ENCODE measurements around the gene DDX59.
A peak's percentile ranks its signal among the peaks of the same experiment; 100 is the strongest.

Gene DDX59

DNA sequence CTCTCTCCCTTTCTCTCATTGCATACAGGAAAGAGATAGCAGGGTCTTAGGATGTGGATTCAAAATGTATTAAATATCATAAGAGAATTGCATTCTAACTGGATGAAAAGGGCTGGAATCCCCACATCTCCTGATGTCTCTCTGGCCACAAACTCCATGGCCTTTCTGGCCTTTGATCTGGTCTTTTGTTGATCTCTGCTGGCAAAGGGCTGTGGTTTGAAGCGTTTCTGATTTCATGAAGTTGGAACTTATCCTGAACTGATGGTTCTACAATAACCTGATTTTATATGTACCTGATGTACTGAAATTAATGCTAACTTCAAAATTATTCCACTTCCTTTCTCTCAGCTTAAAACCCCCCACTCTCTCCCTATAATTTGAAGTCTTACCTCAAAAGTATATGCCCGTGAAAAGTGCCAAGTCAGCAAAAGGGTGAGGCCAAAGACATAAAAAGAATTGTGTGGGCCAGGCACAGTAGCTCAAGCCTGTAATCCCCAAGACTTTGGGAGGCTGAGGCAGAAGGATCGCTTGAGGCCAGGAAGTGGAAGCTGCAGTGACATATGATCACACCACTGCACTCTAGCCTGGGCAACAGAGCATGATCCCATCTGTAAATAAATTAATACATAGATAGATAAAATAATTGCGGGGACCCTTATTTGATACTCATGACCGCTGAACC lies 42.7 kb downstream of the DDX59 start:
- H3K4me3 ChIP-seq (ENCODE audit: control insufficient read depth, low read depth, low read length) = no peak overlapping the region
- no peak for DNase-seq (ENCODE audit: low read depth)
- TF ChIP-seq, protein P1, sequence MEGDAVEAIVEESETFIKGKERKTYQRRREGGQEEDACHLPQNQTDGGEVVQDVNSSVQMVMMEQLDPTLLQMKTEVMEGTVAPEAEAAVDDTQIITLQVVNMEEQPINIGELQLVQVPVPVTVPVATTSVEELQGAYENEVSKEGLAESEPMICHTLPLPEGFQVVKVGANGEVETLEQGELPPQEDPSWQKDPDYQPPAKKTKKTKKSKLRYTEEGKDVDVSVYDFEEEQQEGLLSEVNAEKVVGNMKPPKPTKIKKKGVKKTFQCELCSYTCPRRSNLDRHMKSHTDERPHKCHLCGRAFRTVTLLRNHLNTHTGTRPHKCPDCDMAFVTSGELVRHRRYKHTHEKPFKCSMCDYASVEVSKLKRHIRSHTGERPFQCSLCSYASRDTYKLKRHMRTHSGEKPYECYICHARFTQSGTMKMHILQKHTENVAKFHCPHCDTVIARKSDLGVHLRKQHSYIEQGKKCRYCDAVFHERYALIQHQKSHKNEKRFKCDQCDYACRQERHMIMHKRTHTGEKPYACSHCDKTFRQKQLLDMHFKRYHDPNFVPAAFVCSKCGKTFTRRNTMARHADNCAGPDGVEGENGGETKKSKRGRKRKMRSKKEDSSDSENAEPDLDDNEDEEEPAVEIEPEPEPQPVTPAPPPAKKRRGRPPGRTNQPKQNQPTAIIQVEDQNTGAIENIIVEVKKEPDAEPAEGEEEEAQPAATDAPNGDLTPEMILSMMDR (conservative IDR thresholded peaks at IDR 0.05; ENCODE audit: control insufficient read depth, insufficient read depth, low read depth, low read length) = no peak

DNA sequence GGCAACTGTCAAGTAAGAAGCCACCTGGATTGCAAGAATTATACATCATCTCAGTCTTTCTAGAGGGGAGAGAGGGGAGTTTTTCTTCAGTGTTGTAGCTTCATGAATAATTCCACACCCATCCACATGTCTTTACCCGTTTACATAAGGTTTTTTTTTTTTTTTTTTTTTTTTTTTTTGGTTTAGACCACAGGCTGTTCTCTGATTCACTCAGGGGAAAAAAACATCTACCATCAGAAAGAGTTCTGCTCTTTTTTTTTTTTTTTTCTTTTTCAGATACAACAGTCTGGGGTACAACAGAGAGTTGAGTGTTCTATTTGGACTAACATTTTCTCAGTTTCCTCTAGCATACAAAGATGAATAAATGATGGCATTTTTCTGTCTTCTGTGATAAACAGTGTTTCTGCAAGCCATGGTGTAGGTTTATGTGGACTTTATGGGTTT lies 44.3 kb downstream of the DDX59 start:
- peak; percentile 46 for DNase-seq (ENCODE audit: low read depth)
- H3K4me3 ChIP-seq (ENCODE audit: control insufficient read depth, low read depth, low read length) = no peak overlapping the region

DNA sequence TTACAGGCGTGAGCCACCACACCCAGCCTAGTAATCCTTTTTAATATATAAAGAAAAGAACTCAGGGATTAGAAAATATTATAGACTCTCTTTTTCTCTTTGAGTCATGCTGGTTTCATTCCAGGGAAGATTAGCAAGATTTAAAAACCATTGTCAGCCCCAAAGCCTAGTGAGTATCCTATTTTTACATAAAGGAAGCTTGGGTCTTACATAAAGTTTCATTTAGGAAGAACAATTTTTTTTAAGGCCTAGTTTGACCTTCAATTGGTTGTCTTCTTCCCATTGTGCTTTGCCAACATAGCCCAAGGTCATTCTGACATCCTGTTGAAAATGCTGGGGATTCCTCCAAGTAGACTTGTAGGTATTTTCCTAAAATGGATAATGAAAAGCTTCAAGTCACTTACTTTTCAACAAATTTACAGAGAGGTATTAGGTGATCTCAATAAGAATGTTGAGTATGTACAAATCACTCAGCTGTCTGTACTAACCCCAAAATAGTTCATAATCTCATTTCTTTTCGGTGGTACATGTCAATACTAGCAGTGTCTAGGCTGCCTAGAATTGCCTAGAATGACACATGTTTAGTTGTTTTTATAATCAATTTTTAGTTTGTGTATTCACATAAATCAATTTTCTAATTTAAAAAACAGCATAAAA lies 44.9 kb downstream of the DDX59 start:
- H3K4me3 ChIP-seq (ENCODE audit: control insufficient read depth, low read depth, low read length) = no peak overlapping the region
- TF ChIP-seq, protein P1 (conservative IDR thresholded peaks at IDR 0.05; ENCODE audit: control insufficient read depth, insufficient read depth, low read depth, low read length) = no peak
- DNase-seq (ENCODE audit: low read depth) = no peak

More for the DNA sequence above, 44.3 kb downstream of the DDX59 start:
- TF ChIP-seq, protein P1 (conservative IDR thresholded peaks at IDR 0.05; ENCODE audit: control insufficient read depth, insufficient read depth, low read depth, low read length) = no peak

DNA sequence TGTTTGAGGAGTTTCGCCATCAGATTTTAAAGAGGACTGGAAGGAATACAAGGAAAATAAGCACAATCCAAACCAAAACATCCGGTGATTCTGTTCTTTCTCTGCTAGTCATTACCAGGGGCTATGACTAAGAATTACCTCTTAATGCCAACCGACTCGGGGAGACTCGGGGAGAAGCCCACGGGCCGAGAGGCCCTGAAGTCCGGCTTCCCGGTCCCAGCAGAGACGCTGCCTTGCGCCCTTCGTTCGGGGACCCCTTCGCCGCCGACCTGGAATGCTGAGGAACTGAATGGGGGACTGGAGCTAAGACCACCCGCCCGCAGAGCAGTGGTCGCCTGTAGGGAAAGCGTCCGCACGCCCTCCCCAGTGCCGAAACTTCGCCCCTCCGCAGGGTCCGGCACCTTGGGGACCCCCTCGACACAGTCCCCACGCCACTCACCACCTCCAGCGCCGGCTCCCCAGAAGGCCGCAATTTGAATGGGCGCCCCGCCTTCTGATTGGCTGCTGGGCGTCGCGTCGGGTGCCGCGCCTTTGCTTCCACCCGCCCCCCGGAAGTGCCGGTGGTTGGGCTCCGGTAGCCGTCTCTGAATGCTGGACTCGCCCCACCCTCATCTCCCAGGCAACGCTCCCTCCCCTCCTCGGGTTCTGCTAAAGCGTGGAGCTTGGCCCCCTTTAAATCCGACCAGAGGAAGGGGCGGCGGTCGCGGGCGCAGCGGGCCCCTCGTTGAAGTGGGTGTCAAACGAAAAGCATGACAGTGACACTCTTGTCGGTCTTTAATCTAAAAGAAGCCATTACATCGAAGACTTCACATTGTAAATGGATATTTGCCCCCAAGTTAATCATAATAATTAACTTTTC lies 49.2 kb downstream of the DDX59 start, which contains the start of gene KIF14:
KIF14 (minus strand) TSS at position 479 of the 859 bp plus-strand sequence. CDS start 2,028 bp downstream, outside the sequence.
- DNase-seq (ENCODE audit: low read depth) = peak; percentile 90
- TF ChIP-seq, protein P1 (conservative IDR thresholded peaks at IDR 0.05; ENCODE audit: control insufficient read depth, insufficient read depth, low read depth, low read length) = no peak
- H3K4me3 ChIP-seq (ENCODE audit: control insufficient read depth, low read depth, low read length) = peak within 1 kb of the TSS; percentile 86

DNA sequence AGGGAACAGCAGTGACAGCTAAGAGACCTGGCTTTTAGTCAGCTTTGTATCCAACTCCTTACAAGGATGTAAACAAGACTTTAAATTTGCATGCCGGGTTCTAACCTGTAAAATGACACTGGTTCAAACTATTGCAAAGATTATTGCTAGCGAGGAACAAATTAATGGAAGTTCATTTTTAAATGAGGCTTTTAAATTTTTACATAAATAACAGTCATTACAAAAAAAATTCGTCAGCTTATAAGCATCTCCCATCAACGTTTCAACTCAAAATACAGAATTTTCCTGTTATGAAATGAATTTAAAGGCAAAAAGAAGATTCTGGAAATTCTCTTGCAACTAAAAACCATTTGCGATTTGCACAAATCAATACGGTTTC lies 49.8 kb downstream of the DDX59 start:
- TF ChIP-seq, protein P1 (conservative IDR thresholded peaks at IDR 0.05; ENCODE audit: control insufficient read depth, insufficient read depth, low read depth, low read length) = no peak
- H3K4me3 ChIP-seq (ENCODE audit: control insufficient read depth, low read depth, low read length) = peak overlapping the region; percentile 86
- no peak for DNase-seq (ENCODE audit: low read depth)

DNA sequence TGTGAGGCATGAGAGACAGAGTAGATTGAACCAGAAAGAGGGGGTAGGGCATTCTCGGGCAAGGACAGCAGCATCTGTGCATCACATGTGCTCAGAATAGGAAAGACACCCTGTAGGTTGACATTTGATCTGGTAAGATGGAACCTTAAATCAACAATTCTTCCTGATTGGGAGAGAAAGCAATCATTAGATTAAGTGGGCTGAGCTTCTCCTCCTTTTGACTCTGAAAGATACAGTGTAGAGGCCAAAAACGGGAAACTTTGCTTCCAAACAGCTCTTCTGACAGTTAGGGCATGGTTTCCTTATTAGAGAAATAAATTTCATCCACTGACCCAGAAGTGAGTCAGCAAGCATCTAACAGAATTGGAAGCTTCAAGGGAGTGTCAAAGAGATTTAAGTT lies 58.9 kb downstream of the DDX59 start:
- no peak overlapping the region for H3K4me3 ChIP-seq (ENCODE audit: control insufficient read depth, low read depth, low read length)
- DNase-seq (ENCODE audit: low read depth) = peak; percentile 75
- TF ChIP-seq, protein P1 (conservative IDR thresholded peaks at IDR 0.05; ENCODE audit: control insufficient read depth, insufficient read depth, low read depth, low read length) = no peak

All from fibroblast of mammary gland (primary cell).